ENCODE measurements around the gene SEMA3E. TPM values are rescaled to one million over a fixed set of nuclear protein-coding genes. Genes with fewer than 3 reads are reported as not detected.

SEMA3E gene
- total RNA-seq: 0.15 and 0.25 TPM in 2 replicates

GRCh38 chr7:83648464-83649241 is at the start of gene SEMA3E:
TSS of gene SEMA3E (minus strand) at chr7:83649139.

